Body of pancreas (tissue), 4 donors: ENCODE results near the gene EPYC. TPM values are rescaled to one million over a fixed set of nuclear protein-coding genes. Genes with fewer than 3 reads are reported as not detected.
A peak's percentile ranks its signal among the peaks of the same experiment; 100 is the strongest.

Experiments
- ATAC-seq: fragments of 150-250 bp; one replicate; pipeline ENCODE4 v1.9.1; 2016
- DNase-seq, 4 donors: peaks; one replicate each; pipeline ENCODE4 v3.0.0-alpha.2; 2019
- H3K27ac ChIP-seq, 4 donors: fragments of 200-600 bp; sonication (generic); 1 replicate in 3 of 4; 2 replicates in 1 of 4; pipeline versions ENCODE4 v1.5.1 to v1.6.1; 2016 to 2019; ENCODE audit warnings: mild to moderate bottlenecking in 1 of 4, mixed read lengths in 1 of 4, moderate library complexity in 1 of 4
- H3K27me3 ChIP-seq, 2 donors: fragments of 200-600 bp; sonication (generic); one replicate each; pipeline ENCODE4 v1.6.0; 2016; ENCODE audit warnings: mild to moderate bottlenecking in 1 of 2
- H3K36me3 ChIP-seq, 2 donors: fragments of 200-600 bp; sonication (generic); replicated peaks in 1 of 2; 2 replicates each; pipeline ENCODE4 v1.5.1; 2016; ENCODE audit warnings: low read depth in 2 of 2; ENCODE audit not compliant: insufficient read depth in 1 of 2
- H3K4me1 ChIP-seq: fragments of 200-600 bp; sonication (generic); one replicate; pipeline ENCODE4 v1.6.0; 2016
- H3K4me3 ChIP-seq, 2 donors: fragments of 200-600 bp; sonication (generic); 1 replicate in 1 of 2; 2 replicates in 1 of 2; pipeline ENCODE4 v1.5.1; 2016 to 2019
- H3K9me3 ChIP-seq, 3 donors: fragments of 200-600 bp; sonication (generic); 1 replicate in 2 of 3; 2 replicates in 1 of 3; pipeline ENCODE4 v1.5.1; 2016
- CTCF ChIP-seq, 7 experiments: fragments of 450-650 bp in 4 of 7; fragments of 200-600 bp in 3 of 7; sonication (generic) in 3 of 7; IDR thresholded peaks; one replicate each; pipeline ENCODE4 v1.5.1; 2016 to 2019; ENCODE audit warnings: antibody characterized with exemption in 7 of 7
- POLR2A ChIP-seq, 3 donors: fragments of 450-650 bp; IDR thresholded peaks; one replicate each; pipeline ENCODE4 v1.6.1; 2016; ENCODE audit warnings: antibody characterized with exemption in 3 of 3, mild to moderate bottlenecking in 2 of 3
- WGBS, 2 donors: methylation state at CpG; one replicate each; pipeline ENCODE4 v1.1.5; 2017; 5-methylcytosine and 5-hydroxymethylcytosine counted together
- intact Hi-C: fragments of 100-400 bp; cut with DNase I; formaldehyde crosslinking; loops from one replicate; pipeline ENCODE4 v1.15.1; 2023
- total RNA-seq, 2 donors: library from RNA; depleted of rRNA; stranded (reverse); fragments of >200 nt; gene quantifications; one replicate each; pipeline ENCODE4 v1.1.0, GENCODE V29; 2016

Gene EPYC
- total RNA-seq, 2 donors from 2014 or later: not detected

- Histone ChIP-seq H3K4me1 (no peaks in the 10 kb centered on the region), H3K9me3 (no peaks in the 10 kb centered on the region), H3K4me3 (no peak overlapping the region), H3K36me3 (no peaks in the 10 kb centered on the region), H3K27me3 (no peaks in the 10 kb centered on the region), H3K27ac (no peak overlapping the region)
- no peak for DNase-seq
- WGBS, 2 donors: 70 to 81% methylated on average over 1 of the region's 1 CpG
- ATAC-seq: no peak
- intact Hi-C loops: no loop called here
- no peak for TF ChIP-seq POLR2A (IDR thresholded peaks at IDR 0.05)
- TF ChIP-seq CTCF (IDR thresholded peaks at IDR 0.05): no peak
Measured at GRCh38 chr12:91009319-91009950, 4.7 kb upstream of the EPYC start.

- no peak for ATAC-seq
- H3K4me3 ChIP-seq: no peak overlapping the region
- no peaks in the 10 kb centered on the region for H3K4me1 ChIP-seq
- H3K27ac ChIP-seq: no peak overlapping the region
- no peaks in the 10 kb centered on the region for H3K27me3 ChIP-seq
- no peaks in the 10 kb centered on the region for H3K9me3 ChIP-seq
- no peak for DNase-seq
- H3K36me3 ChIP-seq: no peaks in the 10 kb centered on the region
- intact Hi-C loops: no loop called here
- WGBS, 2 donors: 60 to 64% methylated on average over 2 of the region's 2 CpGs
- TF ChIP-seq CTCF (IDR thresholded peaks at IDR 0.05) (no peak), POLR2A (IDR thresholded peaks at IDR 0.05) (no peak)
Measured at GRCh38 chr12:91007531-91008290, 2.9 kb upstream of the EPYC start.

GRCh38 chr12:91003737-91004136 lies 1.0 kb downstream of the EPYC start:
- Histone ChIP-seq H3K4me3 (no peak overlapping the region), H3K27ac (no peak overlapping the region), H3K9me3 (no peaks in the 10 kb centered on the region), H3K27me3 (no peaks in the 10 kb centered on the region), H3K4me1 (no peaks in the 10 kb centered on the region), H3K36me3 (no peaks in the 10 kb centered on the region)
- TF ChIP-seq POLR2A (IDR thresholded peaks at IDR 0.05) (no peak), CTCF (IDR thresholded peaks at IDR 0.05) (no peak)
- intact Hi-C loops: no loop called here
- no peak for ATAC-seq
- DNase-seq: no peak

- peak; percentile 30 for ATAC-seq
- TF ChIP-seq CTCF (IDR thresholded peaks at IDR 0.05) (no peak), POLR2A (IDR thresholded peaks at IDR 0.05) (no peak)
- intact Hi-C loops: no loop called here
- no peak overlapping the region for H3K27ac ChIP-seq
- H3K9me3 ChIP-seq: no peaks in the 10 kb centered on the region
- 11 to 18% methylated on average over 1 of the region's 1 CpG for WGBS, 2 donors
- H3K27me3 ChIP-seq: no peaks in the 10 kb centered on the region
- no peak overlapping the region for H3K4me3 ChIP-seq
- no peaks in the 10 kb centered on the region for H3K4me1 ChIP-seq
- DNase-seq: no peak
- no peaks in the 10 kb centered on the region for H3K36me3 ChIP-seq
Measured at GRCh38 chr12:91001306-91001705, 3.5 kb downstream of the EPYC start.

GRCh38 chr12:90999966-91000365 lies 4.8 kb downstream of the EPYC start:
- DNase-seq (no peak), ATAC-seq (no peak)
- H3K27me3 ChIP-seq: no peaks in the 10 kb centered on the region
- no peak overlapping the region for H3K27ac ChIP-seq
- 70 to 80% methylated on average over 2 of the region's 2 CpGs for WGBS, 2 donors
- H3K36me3 ChIP-seq: no peaks in the 10 kb centered on the region
- TF ChIP-seq CTCF (IDR thresholded peaks at IDR 0.05) (no peak), POLR2A (IDR thresholded peaks at IDR 0.05) (no peak)
- H3K4me1 ChIP-seq: peaks cover 3% of the 10 kb centered on the region
- intact Hi-C loops: no loop called here
- H3K4me3 ChIP-seq: no peak overlapping the region
- no peaks in the 10 kb centered on the region for H3K9me3 ChIP-seq
